Nephron progenitor cell (in vitro differentiated cells): ENCODE results near the gene UAP1L1.
"Not testable (repeated sequence)": the region's sequence is repeated elsewhere in the genome, so short reads cannot be mapped to it uniquely, and the experiment has no call there.

Experiments used
- DNase-seq: peaks from one replicate; pipeline ENCODE4 v3.0.0; 2021
- H3K27ac Mint-ChIP-seq: 2 replicates; pipeline ENCODE4 v1.8.0; 2021; ENCODE audit warnings: mild to moderate bottlenecking, moderate library complexity, mixed read lengths
- H3K27me3 Mint-ChIP-seq: 2 replicates; pipeline ENCODE4 v1.8.0; 2021; ENCODE audit warnings: mild to moderate bottlenecking, low read depth, mixed read lengths; ENCODE audit not compliant: poor library complexity
- H3K36me3 Mint-ChIP-seq: 2 replicates; pipeline ENCODE4 v1.8.0; 2021; ENCODE audit warnings: low read depth, mixed read lengths
- H3K4me1 Mint-ChIP-seq: 2 replicates; pipeline ENCODE4 v1.8.0; 2021; ENCODE audit warnings: mixed read lengths
- H3K4me3 Mint-ChIP-seq: 2 replicates; pipeline ENCODE4 v1.8.0; 2021; ENCODE audit warnings: mild to moderate bottlenecking, moderate library complexity, mixed read lengths
- H3K9me3 Mint-ChIP-seq: 2 replicates; pipeline ENCODE4 v1.8.0; 2021; ENCODE audit warnings: mild to moderate bottlenecking, moderate library complexity, mixed read lengths
- TF ChIP-seq, protein P1 (sequence below): fragments of 200-600 bp; sonication (generic); IDR thresholded peaks from 2 replicates; pipeline ENCODE4 v1.5.0; 2021; ENCODE audit warnings: antibody characterized with exemption

Gene UAP1L1

DNA sequence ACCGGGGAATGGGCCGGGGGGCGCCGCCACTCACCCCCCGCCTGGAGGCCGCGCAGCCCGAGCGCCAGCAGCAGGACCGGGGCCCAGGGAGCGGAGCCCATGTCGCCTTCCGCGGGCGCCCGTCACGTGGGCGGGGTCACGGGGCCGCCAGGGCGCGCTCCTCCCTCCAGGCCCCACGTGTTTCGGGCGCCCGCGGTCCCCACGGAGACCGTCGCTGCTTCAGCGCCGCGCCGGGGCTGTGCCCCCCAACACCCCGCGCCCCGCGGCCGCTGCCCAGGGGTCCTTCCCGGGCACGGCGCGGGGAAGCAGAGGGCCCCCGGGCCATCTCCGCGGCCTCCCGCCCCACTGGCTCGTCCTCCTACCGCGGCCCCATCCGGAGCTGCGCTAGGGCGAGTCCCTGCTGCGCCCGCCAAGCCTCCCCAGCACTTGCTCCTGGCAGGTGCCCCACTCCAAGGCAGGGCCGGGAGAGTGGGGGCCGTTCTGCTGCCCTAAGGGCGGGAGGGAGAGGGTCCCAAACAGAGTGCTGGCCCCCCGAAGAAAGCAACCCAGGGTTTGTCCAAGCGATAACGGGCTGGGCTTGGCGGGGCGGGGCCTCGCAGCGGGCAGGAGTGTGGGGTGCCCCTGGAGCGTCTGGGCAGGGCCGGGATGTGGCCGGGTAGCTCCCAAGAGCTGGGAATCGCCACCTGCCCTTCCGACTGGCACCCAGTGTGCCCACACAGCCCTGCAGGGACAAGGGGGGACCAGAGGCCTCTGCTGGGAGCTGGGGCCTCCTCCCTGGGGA lies 37.5 kb downstream of the UAP1L1 start, which contains the start of gene DPP7:
TSS of gene DPP7 (minus strand) at position 121 of the 781 bp plus-strand sequence. CDS start at position 101, 20 bp downstream.
- DNase-seq: peak; percentile 63
- TF ChIP-seq, protein P1, sequence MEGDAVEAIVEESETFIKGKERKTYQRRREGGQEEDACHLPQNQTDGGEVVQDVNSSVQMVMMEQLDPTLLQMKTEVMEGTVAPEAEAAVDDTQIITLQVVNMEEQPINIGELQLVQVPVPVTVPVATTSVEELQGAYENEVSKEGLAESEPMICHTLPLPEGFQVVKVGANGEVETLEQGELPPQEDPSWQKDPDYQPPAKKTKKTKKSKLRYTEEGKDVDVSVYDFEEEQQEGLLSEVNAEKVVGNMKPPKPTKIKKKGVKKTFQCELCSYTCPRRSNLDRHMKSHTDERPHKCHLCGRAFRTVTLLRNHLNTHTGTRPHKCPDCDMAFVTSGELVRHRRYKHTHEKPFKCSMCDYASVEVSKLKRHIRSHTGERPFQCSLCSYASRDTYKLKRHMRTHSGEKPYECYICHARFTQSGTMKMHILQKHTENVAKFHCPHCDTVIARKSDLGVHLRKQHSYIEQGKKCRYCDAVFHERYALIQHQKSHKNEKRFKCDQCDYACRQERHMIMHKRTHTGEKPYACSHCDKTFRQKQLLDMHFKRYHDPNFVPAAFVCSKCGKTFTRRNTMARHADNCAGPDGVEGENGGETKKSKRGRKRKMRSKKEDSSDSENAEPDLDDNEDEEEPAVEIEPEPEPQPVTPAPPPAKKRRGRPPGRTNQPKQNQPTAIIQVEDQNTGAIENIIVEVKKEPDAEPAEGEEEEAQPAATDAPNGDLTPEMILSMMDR: no peak
- H3K27ac Mint-ChIP-seq: no peak within 1 kb of the TSS
- peaks cover 43% of the 10 kb centered on the region for H3K27me3 Mint-ChIP-seq
- H3K36me3 Mint-ChIP-seq: no peaks in the 10 kb centered on the region
- peak within 1 kb of the TSS; percentile 40 for H3K4me3 Mint-ChIP-seq
- H3K4me1 Mint-ChIP-seq: no peaks in the 10 kb centered on the region
- no peaks in the 10 kb centered on the region for H3K9me3 Mint-ChIP-seq

DNA sequence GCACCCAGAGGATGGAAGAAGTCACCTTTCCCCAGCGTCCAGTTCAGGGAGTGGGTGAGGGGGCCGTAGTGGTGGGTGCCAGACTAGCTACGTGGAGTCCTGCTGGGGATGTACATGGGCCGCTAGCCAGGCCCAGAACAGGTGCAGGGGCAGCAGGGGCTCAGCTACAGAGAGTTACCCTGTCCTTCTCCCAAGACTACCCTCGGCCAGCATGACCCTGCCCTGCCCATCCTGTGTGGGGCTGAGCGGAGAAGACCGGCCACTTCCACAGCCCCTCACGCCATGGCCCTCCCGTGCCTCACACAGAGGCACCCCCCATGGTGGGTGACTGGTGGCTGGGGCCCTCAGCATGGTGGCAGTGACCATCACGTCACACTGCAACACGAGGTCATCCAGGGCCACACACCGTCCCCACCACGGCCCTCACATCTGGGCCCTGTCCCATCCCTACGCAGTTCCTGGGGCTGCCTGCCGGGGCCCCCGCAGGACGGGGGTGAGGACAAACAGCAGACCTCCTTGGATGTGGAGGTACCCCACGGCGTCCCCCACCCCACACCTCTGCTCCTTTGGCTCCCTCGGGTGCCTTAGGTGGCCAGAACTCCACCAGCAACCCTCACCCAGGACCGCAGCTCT lies 38.2 kb downstream of the UAP1L1 start:
- DNase-seq: no peak
- Mint-ChIP-seq H3K36me3 (no peaks in the 10 kb centered on the region), H3K9me3 (no peaks in the 10 kb centered on the region), H3K27me3 (peaks cover 43% of the 10 kb centered on the region), H3K4me1 (no peaks in the 10 kb centered on the region), H3K4me3 (no peak overlapping the region), H3K27ac (no peak overlapping the region)
- TF ChIP-seq, protein P1: no peak

DNA sequence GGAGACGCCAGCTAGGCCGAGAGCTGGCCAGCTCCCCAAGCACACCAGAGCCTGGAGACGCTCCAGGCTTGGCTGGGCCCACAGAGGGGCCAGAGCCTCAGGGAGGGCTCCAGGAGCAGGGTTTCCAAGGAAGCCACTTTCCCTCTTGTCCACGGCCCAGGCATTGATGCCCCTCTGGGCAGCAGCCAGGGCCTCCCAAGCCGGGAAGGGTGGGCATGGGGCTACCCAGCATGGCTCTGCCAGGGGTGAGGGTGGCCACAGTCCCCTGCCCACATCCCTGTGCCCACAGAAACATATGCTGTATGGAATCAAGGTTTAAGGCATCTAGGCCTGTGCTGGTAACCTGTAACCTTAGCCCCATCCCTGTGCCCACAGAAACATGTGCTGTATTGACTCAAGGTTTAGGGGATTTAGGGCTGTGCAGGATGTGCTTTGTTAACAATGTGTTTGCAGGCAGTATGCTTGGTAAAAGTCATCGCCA lies 38.8 kb downstream of the UAP1L1 start:
- no peaks in the 10 kb centered on the region for H3K36me3 Mint-ChIP-seq
- peaks cover 43% of the 10 kb centered on the region for H3K27me3 Mint-ChIP-seq
- H3K27ac Mint-ChIP-seq: no peak overlapping the region
- H3K4me1 Mint-ChIP-seq: no peaks in the 10 kb centered on the region
- H3K9me3 Mint-ChIP-seq: no peaks in the 10 kb centered on the region
- TF ChIP-seq, protein P1: no peak
- no peak for DNase-seq
- no peak overlapping the region for H3K4me3 Mint-ChIP-seq

DNA sequence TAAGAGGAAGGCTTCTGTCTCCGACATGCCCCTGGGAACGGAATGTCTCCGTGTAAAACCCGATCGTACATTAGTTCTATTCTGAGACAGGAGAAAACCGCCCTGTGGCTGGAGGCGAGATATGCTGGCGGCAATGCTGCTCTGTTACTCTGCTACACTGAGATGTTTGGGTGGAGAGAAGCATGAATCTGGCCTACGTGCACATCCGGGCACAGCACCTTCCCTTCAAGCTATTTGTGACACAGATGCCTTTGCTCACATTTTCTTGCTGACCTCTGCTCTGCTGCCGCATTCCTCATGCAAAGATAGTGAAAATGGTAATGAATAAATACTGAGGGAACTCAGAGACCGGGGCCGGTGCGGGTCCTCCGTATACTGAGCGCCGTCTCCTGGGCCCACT lies 39.4 kb downstream of the UAP1L1 start:
- H3K36me3 Mint-ChIP-seq: no peaks in the 10 kb centered on the region
- peaks cover under 1% of the 10 kb centered on the region for H3K4me1 Mint-ChIP-seq
- no peaks in the 10 kb centered on the region for H3K9me3 Mint-ChIP-seq
- TF ChIP-seq, protein P1: no peak
- DNase-seq: no peak
- H3K27me3 Mint-ChIP-seq: peaks cover 45% of the 10 kb centered on the region
- H3K27ac Mint-ChIP-seq: no peak overlapping the region
- H3K4me3 Mint-ChIP-seq: no peak overlapping the region

DNA sequence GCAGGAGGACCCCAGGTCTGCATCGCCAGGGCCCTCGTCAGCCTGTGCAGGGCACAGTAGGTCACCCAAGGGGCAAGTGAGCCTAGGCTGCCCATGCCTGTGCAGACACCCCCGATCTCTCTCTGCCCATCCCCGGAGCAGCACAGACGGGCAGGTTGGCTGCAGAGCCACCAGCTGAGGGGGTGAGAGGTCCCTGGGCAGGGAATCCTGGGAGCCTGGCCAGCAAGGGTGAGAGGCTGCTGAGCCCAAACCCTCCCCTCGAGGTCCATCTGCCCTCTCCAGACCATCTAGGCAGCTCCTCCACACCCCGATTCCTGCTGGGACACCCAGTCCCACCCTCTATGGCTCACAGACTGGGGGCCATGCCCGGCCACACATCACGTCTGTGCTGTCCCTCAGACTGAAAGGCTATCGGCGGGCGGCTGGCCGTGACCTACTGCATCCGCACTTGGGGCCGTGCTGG lies 40.0 kb downstream of the UAP1L1 start:
- DNase-seq: no peak
- TF ChIP-seq, protein P1: no peak
- no peaks in the 10 kb centered on the region for H3K9me3 Mint-ChIP-seq
- H3K27me3 Mint-ChIP-seq: peaks cover 45% of the 10 kb centered on the region
- H3K4me3 Mint-ChIP-seq: no peak overlapping the region
- no peaks in the 10 kb centered on the region for H3K36me3 Mint-ChIP-seq
- H3K27ac Mint-ChIP-seq: no peak overlapping the region
- peaks cover 7% of the 10 kb centered on the region for H3K4me1 Mint-ChIP-seq

DNA sequence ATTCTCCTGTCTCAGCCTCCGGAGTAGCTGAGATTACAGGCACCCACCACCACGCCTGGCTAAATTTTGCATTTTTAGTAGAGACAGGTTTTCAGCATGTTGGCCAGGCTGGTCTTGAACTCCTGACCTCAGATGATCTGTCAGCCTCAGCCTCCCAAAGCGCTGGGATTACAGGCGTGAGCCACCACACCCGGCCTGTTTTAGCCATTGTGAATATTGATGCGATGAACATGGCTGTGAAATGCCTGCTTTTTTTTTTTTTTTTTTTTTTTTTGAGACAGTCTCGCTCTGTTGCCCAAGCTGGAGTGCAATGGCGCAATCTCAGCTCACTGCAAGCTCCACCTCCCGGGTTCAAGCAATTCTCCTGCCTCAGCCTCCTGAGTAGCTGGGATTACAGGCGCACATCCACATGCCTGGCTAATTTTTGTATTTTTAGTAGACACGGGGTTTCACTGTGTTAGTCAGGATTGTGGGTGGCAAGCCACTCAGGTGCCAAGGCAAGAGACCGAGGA lies 40.8 kb downstream of the UAP1L1 start:
- not testable (repeated sequence) for H3K4me1 Mint-ChIP-seq, DNase-seq, H3K36me3 Mint-ChIP-seq, H3K9me3 Mint-ChIP-seq, H3K27ac Mint-ChIP-seq, H3K4me3 Mint-ChIP-seq
- H3K27me3 Mint-ChIP-seq: peaks cover 40% of the 10 kb centered on the region

DNA sequence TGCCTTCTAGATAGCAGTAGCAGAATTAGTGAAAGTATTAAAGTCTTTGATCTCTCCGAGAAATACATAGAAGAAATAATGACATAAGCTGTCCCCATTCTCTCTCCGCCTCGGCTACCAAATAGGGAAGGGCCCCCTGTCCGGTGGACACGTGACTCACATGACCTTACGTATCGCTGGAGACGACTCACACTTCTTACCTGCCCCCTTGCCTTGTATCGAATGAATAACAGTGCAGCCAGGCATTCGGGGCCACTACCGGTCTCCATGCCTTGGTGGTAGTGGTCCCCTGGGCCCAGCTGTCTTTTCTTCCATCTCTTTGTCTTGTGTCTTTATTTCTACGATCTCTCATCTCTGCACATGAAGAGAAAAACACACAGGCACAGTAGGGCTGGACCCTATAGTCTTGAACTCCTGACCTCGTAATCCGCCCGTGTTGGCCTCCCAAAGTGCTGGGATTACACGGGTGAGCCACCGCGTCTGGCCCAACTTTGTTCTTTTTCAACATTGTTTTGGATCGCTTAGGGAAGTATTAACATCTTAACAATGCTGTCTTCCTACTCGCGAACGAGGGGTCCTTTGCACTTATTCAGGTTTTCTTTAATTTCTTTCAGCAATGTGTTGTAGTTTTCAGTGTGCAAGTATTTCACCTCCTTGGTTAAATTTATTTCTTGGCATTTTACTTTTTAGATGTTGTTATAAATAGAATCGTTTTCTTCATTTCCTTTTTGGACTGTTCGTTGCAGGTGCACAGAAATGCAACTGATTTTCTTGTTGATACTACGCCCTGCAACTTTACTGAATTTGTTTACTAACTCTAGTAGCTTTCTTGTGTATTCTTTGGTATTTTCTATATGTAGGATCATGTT lies 44.8 kb downstream of the UAP1L1 start:
- H3K36me3 Mint-ChIP-seq, H3K27ac Mint-ChIP-seq: not testable (repeated sequence)
- peaks cover 14% of the 10 kb centered on the region for H3K27me3 Mint-ChIP-seq

DNA sequence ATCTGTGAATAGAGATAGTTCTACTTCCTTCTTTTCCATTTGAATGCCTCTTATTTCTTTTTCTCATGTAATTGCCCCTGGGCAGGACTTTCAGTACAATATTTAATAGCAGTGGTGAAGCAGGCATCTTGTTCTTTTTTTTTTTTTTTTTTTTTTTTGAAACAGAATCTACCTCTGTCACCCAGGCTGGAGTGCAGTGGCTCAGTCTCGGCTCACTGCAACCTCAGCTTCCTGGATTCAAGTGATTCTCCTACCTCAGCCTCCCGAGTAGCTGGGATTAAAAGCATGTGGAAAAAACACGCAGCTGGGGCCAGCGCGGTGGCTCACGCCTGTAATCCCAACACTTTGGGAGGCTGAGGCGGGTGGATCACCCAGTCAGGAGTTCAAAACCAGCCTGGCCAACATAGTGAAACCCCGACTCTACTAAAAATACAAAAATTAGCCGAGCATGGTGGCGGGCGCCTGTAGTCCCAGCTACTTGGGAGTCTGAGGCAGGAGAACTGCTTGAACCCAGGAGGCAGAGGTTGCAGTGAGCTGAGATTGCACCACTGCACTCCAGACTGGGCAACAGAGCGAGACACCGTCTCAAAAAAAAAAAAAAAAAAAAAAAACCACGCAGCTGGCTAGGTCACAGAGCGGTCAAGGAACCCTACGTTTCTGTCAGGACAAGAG lies 45.6 kb downstream of the UAP1L1 start:
- not testable (repeated sequence) for H3K27ac Mint-ChIP-seq, H3K9me3 Mint-ChIP-seq, H3K36me3 Mint-ChIP-seq, H3K27me3 Mint-ChIP-seq, DNase-seq, H3K4me3 Mint-ChIP-seq
- peaks cover 20% of the 10 kb centered on the region for H3K4me1 Mint-ChIP-seq

More for the DNA sequence above, 44.8 kb downstream of the UAP1L1 start:
- H3K9me3 Mint-ChIP-seq, H3K4me3 Mint-ChIP-seq, DNase-seq: not testable (repeated sequence)
- H3K4me1 Mint-ChIP-seq: peaks cover 13% of the 10 kb centered on the region
